ENCODE data around the gene NME4.
"Not testable (repeated sequence)": the region's sequence is repeated elsewhere in the genome, so short reads cannot be mapped to it uniquely, and the experiment has no call there.

Gene NME4

DNA sequence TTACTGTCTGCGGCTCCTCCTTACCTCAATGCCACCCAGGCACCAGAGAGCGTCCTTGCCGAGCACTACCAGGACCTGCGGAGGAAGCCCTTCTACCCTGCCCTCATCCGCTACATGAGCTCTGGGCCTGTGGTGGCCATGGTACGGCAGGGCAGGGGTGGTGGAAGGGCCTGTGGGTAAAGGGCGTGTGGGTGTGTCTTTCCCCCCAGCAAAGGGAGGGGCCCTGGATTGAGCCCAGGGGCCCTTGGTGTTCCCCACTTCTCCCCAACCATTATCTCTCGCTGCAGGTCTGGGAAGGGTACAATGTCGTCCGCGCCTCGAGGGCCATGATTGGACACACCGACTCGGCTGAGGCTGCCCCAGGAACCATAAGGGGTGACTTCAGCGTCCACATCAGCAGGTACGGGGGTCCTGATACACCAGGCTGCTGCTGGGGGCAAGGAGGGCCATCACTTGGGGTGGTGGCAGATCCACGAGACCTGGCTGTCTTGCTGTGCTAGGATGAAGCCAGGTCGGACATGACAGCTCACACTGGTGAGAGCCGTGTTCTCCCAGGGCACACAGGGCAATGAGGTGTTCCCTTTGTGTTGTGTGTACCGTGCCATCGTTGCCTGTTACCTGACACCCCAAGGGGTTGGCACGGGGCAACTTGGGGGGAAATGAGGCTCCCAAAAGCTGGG lies 2.5 kb downstream of the NME4 start:
- DNase-seq: no peak

DNA sequence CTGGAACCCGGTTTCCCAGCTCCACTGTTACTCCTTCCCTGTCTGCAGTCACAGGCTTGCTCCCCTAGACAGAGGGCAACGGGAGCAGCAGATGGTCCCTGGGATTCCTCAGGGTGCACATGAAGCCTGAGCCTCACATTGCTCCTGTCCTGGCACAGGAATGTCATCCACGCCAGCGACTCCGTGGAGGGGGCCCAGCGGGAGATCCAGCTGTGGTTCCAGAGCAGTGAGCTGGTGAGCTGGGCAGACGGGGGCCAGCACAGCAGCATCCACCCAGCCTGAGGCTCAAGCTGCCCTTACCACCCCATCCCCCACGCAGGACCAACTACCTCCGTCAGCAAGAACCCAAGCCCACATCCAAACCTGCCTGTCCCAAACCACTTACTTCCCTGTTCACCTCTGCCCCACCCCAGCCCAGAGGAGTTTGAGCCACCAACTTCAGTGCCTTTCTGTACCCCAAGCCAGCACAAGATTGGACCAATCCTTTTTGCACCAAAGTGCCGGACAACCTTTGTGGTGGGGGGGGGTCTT lies 3.1 kb downstream of the NME4 start:
- DNase-seq: no peak

DNA sequence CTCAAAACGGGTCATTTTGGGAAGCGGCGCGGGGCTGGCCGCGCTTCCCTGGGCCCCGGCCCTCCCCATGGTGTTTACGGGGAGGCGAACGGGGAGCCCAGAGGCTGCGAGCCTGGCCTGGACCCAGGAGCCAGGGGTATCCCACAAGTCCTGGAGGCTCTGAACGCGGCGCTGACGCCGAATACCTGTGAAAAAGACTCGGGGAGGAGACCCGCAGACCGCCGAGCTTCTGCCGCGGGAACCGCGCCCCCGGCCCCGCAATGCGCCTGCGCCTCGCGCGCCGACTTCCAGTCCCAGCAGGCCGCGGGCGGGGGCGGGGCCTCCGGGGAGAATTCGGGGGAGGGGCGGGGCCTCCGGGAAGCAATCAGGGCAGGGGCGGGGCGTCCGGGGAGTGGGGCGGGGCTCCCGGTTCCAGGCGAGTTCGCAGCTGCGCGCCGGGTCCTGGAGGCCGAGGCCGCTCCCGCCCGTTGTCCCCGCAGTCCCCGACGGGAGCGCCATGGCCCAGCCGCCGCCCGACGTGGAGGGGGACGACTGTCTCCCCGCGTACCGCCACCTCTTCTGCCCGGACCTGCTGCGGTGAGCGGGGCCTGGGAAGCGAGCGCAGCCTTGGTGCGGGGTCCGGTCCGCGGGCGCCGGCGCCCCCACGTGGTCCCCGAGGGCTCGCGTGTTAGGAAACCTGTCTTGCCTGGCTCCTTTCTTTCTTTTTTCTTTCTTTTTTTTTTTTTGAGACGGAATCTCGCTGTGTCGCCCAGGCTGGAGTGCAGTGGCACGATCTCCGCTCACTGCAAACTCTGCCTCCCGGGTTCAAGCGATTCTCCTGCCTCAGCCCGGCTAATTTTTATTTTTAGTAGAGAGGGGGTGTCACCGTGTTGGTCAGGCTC lies 4.7 kb downstream of the NME4 start, which contains the start of gene DECR2:
Gene DECR2 (plus strand): TSS at position 418 of the 881 bp plus-strand sequence. CDS start 79 bp downstream, at position 497.
- DNase-seq: peak in 1 of 2 experiments; percentile 72

DNA sequence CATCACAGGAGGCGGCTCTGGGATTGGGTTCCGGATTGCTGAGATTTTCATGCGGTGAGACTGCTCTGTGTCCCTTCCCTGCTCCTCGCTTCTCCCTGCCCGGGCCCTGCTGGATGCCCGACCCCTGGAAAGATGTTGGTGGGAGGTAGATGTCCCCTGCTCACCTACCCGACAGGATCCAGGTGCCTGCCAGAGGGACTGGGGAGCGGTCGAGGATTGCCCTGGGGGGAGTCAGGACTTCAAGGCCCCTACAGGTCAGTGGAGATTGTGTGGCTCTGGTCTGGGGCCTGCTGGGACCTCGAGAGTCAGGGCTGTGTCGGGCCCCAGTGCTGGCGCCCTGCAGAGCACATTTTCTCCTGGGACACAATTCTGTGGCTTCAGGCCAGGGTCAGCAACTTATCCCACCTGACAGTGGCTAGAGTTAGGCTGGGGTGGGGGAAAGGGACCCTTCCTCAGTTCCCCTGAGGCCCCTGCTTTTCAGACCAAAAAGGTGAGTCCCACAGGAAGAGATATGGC lies 8.0 kb downstream of the NME4 start:
- DNase-seq: no peak

DNA sequence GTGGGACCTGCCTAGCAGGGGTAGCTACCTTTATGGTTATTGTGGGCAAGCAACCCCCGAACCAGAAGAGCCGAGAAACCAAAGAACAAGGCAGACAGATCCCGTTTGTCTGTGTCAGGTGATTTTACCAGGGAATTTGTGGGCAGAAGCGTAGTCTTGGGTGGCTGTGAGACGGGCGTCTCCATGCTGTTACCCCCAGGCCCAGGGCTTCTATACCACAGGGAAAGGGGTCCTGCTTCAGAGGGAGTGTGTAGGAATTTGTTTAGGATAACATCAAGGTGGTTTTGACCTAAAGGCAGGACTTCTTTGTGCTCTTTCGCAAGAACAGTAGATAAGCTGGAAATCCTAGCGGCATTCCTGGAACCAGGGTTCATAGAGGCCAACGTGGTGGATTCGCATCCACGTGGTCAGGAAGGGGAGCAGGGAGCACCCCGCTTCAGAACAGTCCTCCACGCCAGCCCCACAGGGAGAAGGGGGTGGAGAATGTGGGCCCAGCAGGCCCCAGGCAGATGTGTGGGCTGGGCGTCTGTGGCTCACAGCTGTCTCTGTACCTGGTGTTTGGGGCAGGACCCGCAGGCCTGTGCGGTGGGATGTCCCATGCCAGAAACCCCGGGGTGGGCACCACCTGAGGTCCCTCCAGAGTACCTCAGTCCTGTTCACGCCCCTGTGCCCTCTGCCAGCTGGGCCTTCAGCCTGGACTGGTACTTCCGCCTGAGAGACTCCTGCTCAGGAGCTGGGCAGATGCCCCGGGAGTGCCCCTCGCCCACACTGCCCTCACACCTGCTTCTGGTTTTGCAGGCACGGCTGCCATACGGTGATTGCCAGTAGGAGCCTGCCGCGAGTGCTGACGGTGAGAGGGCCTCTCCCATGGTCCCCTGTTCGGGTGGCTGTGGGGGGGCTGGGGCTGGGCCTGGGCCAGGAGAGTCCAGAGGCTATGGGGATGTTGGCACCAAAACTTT lies 8.8 kb downstream of the NME4 start:
- DNase-seq: no peak

DNA sequence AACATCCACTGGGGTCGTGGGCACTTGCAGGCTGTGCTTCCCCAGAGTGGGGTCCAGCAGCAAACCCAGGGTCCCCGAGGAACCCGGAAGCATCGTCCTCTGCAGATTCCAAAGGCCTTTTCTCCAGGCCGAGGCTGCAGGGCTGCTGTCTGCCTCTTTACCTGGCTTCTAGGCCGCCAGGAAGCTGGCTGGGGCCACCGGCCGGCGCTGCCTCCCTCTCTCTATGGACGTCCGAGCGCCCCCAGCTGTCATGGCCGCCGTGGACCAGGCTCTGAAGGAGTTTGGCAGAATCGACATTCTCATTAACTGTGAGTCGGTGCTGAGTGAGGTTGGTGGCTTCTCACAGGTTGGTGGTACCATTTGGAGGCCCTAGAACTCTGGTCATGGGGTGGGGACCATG lies 10.3 kb downstream of the NME4 start:
- DNase-seq: no peak

DNA sequence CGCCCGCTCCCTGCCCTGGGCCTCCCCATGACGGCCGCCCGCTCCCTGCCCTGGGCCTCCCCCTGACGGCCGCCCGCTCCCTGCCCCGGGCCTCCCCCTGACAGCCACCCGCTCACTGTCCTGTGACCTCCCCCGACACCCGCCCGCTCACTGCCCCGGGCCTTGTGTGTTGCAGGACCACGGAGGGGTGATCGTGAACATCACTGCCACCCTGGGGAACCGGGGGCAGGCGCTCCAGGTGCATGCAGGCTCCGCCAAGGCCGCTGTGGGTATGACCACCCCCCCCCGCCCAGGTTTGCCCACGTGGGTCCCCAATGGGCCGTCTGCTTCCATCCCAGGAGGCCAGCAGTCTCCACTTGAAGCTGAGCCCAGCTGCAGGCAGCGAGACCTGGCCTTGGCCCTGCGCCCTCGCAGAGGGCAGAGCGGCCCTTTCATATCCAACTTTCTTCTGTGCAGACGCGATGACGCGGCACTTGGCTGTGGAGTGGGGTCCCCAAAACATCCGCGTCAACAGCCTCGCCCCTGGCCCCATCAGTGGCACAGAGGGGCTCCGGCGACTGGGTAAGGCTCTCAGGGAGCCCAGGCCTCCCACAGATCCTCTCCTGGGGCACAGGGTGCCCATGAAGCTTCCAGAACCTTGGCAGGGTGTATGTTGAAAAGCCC lies 13.6 kb downstream of the NME4 start:
- DNase-seq: no peak

DNA sequence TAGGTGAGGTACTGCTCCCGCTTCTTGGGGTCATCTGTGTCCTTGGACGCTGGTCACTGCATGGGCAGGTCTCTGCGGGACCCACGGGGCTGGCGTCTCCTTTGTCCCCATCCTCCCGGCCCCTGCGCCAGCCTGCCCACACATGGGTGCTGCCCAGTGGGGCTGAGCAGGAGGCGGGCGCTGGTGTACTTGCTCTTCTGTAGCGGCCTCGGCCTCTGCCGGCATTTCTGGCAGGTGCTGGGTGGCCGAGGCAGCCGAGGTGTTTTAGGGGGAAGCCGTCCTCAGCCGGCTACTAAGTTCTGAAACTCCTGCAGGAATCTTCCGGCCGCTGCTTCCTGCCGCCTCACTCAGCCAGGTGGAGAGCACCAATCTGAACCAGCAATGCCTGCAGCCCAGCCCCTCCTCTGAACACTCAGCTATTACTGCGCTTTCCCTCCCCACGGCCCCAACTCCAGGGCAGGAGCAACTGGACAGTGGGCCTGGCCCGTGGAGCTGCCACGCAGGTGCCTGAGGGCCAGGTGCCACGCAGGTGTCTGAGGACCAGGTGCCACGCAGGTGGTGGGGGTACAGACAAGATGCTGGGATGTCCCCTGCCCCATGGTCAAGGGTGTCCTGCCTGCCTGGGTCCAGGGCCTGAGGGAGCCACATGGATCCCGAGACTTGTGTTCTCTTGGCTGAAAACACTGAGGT lies 14.7 kb downstream of the NME4 start:
- DNase-seq: no peak

DNA sequence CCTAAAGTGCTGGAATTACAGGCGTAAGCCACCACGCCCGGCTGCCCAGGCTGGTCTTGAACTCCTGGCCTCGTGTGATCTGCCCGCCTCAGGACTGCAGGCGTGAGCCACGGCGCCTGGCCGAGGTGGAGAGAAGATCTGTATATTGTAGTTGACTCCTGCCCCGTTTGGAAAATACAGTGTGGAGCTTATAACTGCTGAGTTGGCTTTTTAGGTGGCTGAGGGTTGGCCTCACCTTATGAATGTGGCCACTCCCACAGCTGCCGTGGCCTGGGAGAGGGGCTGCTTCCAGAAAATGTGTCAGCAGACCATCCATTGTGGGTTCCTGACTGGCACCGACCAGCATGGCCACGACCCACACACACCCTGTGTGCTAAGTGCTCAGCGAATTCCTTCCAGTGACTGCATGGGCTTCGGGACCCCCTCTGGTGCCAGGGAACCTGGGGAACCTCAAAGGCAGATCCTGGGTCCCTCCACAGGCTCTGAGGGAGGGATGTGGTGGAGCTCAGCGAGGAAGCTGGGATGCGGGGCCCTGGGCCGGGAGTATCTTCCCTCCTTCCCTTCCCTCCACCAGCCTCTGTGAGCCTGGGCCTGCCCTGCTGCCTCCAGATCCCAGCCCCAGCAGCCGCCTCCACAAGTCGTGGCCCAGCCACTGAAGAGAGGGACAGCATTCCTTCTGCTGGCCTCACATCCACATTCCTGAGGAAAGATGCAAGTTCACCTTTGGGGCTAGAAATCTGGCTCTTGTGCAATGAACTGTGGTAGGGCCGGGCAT lies 17.6 kb downstream of the NME4 start:
- DNase-seq: no peak

DNA sequence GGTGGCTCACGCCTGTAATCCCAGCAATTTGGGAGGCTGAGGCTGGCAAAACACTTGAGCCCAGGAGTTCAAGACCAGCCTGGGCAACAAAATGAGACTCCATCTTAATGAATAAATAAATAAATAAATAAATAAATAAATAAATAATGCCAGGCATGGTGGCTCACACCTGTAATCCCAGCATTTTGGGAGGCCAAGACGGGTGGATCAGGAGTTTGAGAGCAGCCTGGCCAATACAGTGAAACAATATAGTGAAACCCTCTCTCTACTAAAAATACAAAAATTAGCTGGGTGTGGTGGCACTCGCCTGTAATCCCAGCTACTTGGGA lies 18.1 kb downstream of the NME4 start:
- not testable (repeated sequence) for DNase-seq

DNA sequence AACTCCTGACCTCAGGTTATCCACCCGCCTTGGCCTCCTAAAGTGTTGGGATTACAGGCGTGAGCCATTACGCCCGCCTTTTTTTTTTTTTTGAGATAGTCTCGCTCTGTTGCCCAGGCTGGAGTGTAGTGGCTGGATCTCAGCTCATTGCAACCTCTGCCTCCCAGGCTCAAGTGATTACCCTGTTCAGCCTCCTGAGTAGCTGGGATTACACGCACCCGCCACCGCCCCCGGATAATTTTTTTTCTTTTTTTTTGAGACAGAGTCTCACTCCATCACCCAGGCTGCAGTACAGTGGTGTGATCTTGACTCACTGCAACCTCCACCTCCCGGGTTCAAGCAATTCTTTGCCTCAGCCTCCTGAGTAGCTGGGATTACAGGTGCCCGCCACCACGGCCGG lies 25.2 kb downstream of the NME4 start:
- not testable (repeated sequence) for DNase-seq

DNA sequence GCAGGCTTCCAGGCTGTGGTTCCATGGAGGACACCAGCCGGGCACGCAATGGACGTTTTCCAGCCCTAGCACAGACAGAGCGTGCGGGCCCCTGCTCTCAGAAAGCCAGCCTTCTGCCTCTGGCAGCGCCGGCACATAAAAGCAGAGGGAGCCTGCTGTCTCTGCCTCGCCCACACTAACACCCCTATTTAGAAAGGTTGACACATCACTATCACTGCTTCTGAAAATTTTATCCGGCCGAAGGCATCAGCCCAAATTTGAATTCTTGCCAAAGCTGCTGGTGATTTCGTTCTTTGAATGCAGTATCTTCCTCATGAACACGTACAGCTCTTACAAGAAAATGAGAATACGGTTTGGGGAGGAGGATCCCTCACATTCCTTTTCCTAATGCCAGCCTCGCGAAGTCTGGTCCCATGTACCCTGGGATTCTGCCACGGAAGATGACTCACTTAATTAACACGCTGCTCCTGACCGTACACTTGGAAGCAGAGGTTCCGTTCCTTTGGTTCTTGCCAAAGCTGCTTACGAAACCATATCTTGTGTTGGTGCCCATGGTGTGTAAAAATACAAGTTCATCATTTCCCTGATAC lies 27.1 kb downstream of the NME4 start:
- DNase-seq: peak; percentile 64 to 86

DNA sequence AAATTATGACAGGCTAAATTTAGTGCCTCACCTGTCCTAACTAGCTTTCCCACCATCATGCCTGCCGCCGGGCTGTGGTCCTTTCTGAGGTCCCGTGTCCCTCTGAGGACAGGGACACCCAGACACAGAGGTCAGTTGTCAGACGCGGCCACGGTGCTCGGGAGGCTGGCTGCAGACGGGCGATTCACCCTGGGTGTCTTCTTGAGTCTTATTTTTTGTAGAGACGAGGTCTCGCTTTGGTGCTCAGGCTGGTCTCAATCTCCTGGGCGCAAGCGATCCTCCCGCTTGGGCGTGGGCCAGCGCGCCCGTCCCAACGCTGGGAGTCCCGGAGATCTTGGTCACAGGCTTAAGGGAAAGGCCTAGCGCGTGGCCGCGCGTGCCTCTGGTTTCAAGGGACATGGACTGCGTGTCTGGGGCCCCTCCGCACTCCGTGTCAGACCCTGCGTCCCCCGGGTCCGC lies 27.7 kb downstream of the NME4 start:
- peak in 1 of 2 experiments; percentile 40 for DNase-seq

DNA sequence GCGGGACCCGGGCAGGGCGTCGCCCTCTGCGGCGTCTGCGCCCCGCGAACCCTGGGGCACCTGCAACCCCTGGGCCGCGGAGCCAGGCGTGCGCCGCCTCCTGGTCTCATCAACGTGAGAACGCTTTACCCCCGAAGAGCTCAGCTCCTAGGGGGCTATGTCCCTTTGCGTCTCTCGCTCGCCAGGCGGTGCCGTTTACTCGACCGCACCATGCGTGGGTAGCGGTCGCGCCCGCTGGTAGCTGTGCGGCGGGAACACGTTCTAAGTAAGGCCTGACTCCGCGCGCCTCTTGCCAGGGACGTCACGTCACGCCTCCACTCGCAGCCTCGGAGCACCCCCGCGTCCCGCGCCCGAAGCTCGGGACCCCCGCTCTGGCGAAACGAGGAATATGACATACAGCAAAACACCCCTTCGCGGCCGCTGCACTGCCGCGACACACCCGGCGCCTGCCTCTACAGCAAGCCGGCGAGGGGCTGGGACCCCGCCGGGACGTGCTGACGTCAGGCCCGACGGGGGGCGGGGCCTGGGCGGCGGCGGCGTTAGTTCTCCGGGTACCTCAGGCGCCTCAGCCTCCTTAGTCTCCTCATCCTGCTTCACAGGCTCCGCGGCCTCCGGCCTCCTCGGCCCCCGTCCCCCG lies 28.2 kb downstream of the NME4 start, which contains the start of gene RAB11FIP3:
Gene RAB11FIP3 (plus strand): TSS at position 568 of the 637 bp plus-strand sequence. CDS start 358 bp downstream, outside the sequence.
- peak; percentile 45 to 63 for DNase-seq

DNA sequence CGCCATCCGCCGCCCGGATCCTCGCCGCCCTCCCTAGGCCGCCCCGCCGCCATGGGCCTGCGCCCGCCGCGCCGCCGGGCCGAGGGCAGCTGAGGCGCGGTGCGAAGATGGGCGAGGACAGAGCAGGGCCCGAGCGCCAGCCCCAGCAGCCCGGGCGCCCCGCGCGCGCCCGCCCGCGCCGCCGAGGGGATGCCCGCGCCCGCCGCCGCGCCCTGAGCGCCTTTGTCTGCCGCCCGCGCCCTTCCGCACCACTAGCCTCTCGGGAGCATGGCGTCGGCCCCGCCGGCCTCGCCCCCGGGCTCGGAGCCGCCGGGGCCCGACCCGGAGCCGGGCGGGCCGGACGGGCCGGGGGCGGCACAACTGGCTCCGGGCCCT lies 28.7 kb downstream of the NME4 start:
- no peak for DNase-seq

DNA sequence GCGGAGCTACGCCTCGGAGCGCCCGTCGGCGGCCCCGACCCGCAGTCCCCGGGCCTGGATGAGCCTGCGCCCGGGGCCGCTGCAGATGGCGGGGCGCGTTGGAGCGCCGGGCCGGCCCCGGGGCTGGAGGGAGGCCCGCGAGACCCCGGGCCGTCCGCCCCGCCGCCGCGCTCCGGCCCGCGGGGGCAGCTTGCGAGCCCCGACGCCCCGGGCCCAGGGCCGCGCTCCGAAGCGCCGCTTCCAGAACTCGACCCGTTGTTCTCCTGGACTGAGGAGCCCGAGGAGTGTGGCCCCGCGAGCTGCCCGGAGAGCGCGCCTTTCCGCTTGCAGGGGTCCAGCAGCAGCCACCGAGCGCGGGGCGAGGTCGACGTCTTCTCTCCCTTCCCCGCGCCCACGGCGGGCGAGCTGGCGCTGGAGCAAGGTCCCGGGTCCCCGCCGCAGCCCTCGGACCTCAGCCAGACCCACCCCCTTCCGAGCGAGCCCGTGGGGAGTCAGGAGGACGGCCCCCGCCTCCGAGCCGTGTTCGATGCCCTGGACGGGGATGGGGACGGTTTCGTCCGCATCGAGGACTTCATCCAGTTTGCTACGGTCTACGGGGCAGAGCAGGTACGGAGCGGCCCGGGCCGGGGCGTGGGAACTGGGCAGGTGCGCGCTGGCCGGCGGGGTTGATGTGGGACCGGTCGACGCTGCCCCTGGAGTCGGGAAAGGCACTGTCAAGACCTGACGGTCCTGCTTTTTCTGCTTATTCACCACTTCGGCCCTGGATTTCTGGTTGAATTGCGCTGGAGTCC lies 29.3 kb downstream of the NME4 start:
- DNase-seq: no peak

DNA sequence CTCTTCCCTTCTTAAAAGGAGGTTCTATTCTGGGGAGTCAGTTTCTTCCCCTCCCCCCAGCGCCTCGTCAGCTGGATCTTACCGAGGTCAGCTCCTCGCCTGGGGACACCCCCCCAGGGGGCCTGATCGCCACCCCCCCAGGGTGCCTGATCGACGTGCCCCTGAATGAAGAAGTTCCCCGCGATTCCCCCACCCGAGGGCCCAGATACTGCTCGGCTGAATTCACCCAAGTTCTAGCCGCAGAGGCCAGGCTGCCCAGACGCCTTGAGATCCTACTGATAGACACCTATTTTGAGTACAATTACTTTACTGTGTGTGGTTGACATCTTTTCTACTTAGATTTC lies 29.9 kb downstream of the NME4 start:
- DNase-seq: no peak

DNA sequence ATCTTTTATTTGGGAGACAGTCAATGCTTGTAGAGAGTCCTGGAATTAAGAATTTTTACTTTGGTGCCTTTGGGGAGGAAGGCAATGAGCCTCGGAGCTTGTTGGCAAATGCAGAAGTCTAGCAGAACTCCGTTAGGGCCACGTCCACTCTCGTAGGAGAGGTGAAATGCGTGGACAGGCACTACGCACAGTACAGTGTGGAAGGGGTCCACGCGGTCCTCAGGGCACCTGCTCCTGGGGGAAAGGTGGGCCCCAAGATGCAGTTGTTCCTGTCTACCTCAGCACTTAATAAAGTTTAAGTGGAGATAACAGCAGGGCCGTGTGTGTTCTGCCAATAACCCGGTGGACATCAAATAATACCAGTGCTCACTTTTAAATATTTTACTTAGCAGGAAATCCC lies 30.3 kb downstream of the NME4 start:
- DNase-seq: no peak

DNA sequence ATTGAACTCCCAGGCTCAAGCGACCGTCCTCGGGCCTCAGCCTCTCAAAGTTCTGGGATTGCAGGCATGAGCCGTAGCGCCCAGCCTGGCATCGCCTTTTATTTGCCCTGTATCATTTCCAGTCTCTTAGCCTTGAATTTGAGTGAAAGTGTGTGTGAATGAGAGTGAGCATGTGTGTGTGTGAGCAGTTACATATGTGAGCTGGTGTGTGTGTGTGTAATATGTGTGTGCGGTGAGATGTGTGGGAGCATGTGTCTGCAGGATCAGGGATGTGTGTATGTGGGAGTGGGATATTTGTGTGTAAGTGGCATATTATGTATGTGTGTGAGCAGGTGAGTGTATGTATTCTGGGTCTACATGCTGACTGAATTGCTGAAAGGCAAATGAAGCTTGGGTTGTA lies 33.9 kb downstream of the NME4 start:
- no peak for DNase-seq
